Erythroblast (primary cell): Measurements from ENCODE around the gene GH2.

ENCODE experiments used
- GATA1 ChIP-seq: IDR thresholded peaks from 2 replicates; pipeline ENCODE4 v1.6.1; 2011; ENCODE audit warnings: low read depth, mild to moderate bottlenecking, control low read depth, low read length, moderate library complexity
- POLR2A ChIP-seq: IDR thresholded peaks from 2 replicates; pipeline ENCODE4 v1.6.1; 2011; ENCODE audit warnings: mild to moderate bottlenecking, low read length

DNA sequence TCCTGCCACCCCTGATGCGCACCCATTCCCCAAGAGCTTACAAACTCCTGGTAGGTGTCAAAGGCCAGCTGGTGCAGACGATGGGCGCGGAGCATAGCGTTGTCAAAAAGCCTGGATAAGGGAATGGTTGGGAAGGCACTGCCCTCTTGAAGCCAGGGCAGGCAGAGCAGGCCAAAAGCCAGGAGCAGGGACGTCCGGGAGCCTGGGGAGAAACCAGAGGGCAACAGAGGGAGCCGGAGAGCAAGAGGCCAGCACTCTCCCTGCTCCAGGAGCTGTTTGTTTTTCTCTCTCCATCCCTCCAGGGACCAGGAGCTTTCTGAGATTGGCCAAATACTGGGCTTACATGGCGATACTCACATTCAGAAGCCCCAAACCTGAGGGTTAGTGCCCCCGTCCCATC lies 36.6 kb upstream of the GH2 start:
- TF ChIP-seq POLR2A (no peak), GATA1 (no peak)
